GM12878 (cell line): ENCODE data around the gene CDK17. TPM values are rescaled to one million over a fixed set of nuclear protein-coding genes. Genes with fewer than 3 reads are reported as not detected.

Experiments used
- ESRRA ChIP-seq: IDR thresholded peaks from 2 replicates; pipeline ENCODE4 v1.6.1; 2012; ENCODE audit warnings: mild to moderate bottlenecking, low read length, improper control_type of control experiment
- MTA3 ChIP-seq: IDR thresholded peaks from 2 replicates; pipeline ENCODE4 v1.6.1; 2012; ENCODE audit warnings: low read length, inconsistent platforms, borderline replicate concordance
- RCOR1 ChIP-seq: conservative IDR thresholded peaks from 2 replicates; pipeline ENCODE4 v1.6.1; 2012; ENCODE audit warnings: low read depth, low read length, improper control_type of control experiment
- polyA plus RNA-seq, 11 experiments: library from polyadenylated mRNA; depleted of rRNA in 4 of 11; unstranded in 6 of 11; stranded (reverse) in 5 of 11; fragments of >200 nt; fragmentation: Nextera tagmentation in 4 of 11; fragmentation: Illumina TruSeq in 1 of 11; extraction: Ambion mirVana in 4 of 11; extraction: Trizol in 1 of 11; gene quantifications; 1 replicate in 1 of 11; 2 replicates in 10 of 11; pipeline versions ENCODE4 v1.2.1 to v1.2.3, GENCODE V29; 2011 to 2016; ENCODE audit warnings: inconsistent platforms in 2 of 11, missing spikeins in 2 of 11, low read depth in 1 of 11
- total RNA-seq, 4 experiments: library from RNA; depleted of rRNA in 3 of 4; stranded (reverse); fragments of >200 nt in 3 of 4; fragmentation: Illumina TruSeq in 1 of 4; extraction: Trizol in 1 of 4; gene quantifications; 2 replicates each; pipeline versions ENCODE4 v1.2.1 to v1.2.3, GENCODE V29; 2013 to 2021
- TF ChIP-seq, protein P1 (sequence below): IDR thresholded peaks from 2 replicates; pipeline ENCODE4 v1.6.1; 2011; ENCODE audit warnings: borderline replicate concordance, low read depth, mild to moderate bottlenecking, moderate library complexity, low read length; ENCODE audit not compliant: insufficient read depth, poor library complexity, severe bottlenecking
- TF ChIP-seq, protein P2 (sequence below): fragments of 450-650 bp; formaldehyde crosslinking; IDR thresholded peaks from 2 replicates; pipeline ENCODE4 v1.4.0; 2020; ENCODE audit warnings: mild to moderate bottlenecking, moderate library complexity

CDK17 gene
- total and polyA plus RNA-seq, 10 of the 15 experiments (the other 5 are each of a cell fraction or from before 2014, with no cell fraction given) = 5.6 to 45.6 (median 18.3) TPM

DNA sequence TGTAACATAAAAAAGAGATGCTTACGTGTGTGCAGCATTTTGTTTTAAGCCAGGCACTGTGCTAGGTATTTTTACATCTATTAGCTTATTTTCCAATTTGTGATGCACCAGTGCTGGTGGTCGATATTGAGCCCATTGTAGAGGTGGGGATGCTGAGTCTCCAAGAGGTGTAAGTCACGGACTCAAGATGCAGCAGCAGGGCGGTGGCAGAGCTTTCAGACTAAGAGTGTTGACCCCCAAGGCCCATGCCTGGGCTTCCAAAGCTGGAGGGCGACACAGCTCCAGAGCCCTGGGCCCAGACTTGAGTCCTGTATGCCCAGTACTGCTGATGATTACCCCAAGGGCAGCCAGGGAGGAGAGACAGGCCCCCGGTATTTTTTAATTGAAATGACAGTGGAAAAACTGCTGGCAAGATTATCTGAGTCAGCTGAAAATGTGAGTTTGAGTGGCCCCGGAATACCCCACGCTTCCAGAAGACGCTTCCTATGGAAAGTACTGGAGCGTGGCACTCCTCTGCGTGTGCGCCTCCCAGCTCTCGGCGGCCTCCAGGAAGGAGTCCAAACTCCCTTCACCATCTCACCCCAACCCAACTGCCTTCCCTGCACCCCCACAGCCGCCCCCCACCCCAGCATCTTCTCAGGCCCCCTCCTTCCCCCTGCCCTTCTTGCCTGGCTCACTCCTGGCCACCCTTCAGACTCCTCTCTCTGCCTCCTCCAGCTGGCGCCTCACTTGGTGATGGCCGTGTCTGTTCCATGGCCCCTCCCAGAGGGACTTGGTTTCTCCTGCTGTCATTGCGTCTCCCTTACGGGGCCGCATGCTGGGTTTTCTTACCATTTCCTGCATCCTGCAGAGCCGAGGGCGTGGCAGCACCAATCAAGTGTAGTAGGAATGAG is 165.4 kb downstream of the CDK17 start (continued):
- TF ChIP-seq ESRRA (no peak), RCOR1 (no peak), MTA3 (no peak)
- TF ChIP-seq, protein P1, sequence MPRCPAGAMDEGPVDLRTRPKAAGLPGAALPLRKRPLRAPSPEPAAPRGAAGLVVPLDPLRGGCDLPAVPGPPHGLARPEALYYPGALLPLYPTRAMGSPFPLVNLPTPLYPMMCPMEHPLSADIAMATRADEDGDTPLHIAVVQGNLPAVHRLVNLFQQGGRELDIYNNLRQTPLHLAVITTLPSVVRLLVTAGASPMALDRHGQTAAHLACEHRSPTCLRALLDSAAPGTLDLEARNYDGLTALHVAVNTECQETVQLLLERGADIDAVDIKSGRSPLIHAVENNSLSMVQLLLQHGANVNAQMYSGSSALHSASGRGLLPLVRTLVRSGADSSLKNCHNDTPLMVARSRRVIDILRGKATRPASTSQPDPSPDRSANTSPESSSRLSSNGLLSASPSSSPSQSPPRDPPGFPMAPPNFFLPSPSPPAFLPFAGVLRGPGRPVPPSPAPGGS = no peak
- TF ChIP-seq, protein P2, sequence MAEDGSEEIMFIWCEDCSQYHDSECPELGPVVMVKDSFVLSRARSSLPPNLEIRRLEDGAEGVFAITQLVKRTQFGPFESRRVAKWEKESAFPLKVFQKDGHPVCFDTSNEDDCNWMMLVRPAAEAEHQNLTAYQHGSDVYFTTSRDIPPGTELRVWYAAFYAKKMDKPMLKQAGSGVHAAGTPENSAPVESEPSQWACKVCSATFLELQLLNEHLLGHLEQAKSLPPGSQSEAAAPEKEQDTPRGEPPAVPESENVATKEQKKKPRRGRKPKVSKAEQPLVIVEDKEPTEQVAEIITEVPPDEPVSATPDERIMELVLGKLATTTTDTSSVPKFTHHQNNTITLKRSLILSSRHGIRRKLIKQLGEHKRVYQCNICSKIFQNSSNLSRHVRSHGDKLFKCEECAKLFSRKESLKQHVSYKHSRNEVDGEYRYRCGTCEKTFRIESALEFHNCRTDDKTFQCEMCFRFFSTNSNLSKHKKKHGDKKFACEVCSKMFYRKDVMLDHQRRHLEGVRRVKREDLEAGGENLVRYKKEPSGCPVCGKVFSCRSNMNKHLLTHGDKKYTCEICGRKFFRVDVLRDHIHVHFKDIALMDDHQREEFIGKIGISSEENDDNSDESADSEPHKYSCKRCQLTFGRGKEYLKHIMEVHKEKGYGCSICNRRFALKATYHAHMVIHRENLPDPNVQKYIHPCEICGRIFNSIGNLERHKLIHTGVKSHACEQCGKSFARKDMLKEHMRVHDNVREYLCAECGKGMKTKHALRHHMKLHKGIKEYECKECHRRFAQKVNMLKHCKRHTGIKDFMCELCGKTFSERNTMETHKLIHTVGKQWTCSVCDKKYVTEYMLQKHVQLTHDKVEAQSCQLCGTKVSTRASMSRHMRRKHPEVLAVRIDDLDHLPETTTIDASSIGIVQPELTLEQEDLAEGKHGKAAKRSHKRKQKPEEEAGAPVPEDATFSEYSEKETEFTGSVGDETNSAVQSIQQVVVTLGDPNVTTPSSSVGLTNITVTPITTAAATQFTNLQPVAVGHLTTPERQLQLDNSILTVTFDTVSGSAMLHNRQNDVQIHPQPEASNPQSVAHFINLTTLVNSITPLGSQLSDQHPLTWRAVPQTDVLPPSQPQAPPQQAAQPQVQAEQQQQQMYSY (CRISPR knock-in tag) = no peak
- TF ChIP-seq, all 136 proteins: peak for 0
